Measurements from ENCODE around the gene CDKL4. TPM values are rescaled to one million over a fixed set of nuclear protein-coding genes. Genes with fewer than 3 reads are reported as not detected.

The CDKL4 gene
- total and polyA plus RNA-seq, 2 donors (not counting 1 experiment from before 2014, with no cell fraction given), result 0.18 to 3.0 TPM

DNA sequence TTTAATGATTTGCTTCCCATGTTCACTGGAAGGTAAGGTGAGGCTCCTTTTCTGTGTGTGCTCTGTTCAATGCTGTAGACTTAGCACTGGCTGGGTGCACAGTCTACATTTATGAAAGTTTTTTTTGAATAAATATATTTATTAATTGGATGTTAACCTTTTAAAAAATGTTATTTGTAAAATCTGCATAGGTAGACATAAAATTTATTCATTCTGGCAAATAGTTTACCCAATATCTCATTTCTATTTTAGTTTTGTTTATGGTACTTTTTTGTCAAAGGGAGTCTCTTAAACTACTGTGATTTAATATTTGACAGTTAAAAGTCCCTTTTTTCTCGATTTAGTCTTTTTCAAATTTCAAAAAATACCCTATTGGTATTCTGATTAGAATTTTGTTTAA lies 19.9 kb downstream of the CDKL4 start:
- no peak overlapping the region for H3K9ac ChIP-seq (ENCODE audit: insufficient read depth, low read length)
- no peaks in the 10 kb centered on the region for H3K36me3 ChIP-seq (ENCODE audit: control insufficient read depth, insufficient read depth, low read length)

DNA sequence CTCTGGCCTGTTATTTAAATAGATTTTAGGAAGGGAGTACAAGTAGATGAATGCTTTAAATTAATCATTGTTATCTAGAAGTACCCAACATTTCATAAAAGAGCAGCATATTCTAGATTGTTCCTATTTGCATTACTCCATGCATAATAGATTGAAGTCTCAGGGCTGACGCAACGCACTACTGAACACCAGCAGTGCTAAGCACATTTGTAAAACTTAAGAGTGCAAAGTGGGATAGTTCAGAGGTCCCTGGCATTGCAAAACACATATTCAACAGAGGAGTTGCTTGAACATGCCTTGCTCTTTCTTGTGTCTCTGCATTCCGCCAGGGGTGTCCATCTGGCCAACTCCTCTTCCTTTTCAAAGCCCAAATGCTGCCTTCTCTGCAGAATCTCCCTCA lies 22.3 kb downstream of the CDKL4 start:
- no peaks in the 10 kb centered on the region for H3K36me3 ChIP-seq (ENCODE audit: control insufficient read depth, insufficient read depth, low read length)
- H3K9me3 ChIP-seq (ENCODE audit: control insufficient read depth, insufficient read depth, low read depth, low read length), result no peaks in the 10 kb centered on the region
- DNase-seq (ENCODE audit: low read depth in 2 of 2), result no peak
- no peaks in the 10 kb centered on the region for H3K27me3 ChIP-seq (ENCODE audit: control insufficient read depth, insufficient read depth, low read length)
- H4K20me1 ChIP-seq (ENCODE audit: control insufficient read depth, extremely low read depth, insufficient read depth, low read length), result no peaks in the 10 kb centered on the region
- H3K79me2 ChIP-seq (ENCODE audit: control insufficient read depth, insufficient read depth, low read length), result no peaks in the 10 kb centered on the region
- no peak overlapping the region for H3K4me2 ChIP-seq (ENCODE audit: extremely low read depth, insufficient read depth, low read length)
- H3K9ac ChIP-seq (ENCODE audit: insufficient read depth, low read length), result no peak overlapping the region
- no peak overlapping the region for H3K4me3 ChIP-seq (replicated peaks in 1 of 4; ENCODE audit: control extremely low read depth in 1 of 4, insufficient read depth in 1 of 4, low read depth in 3 of 4, low read length in 4 of 4)
- no peak overlapping the region for H2AFZ ChIP-seq (ENCODE audit: low read length)
- TF ChIP-seq EZH2 (IDR thresholded peaks at IDR 0.05; ENCODE audit: low read length, missing control alignments), result no peak
- TF ChIP-seq, protein P1, sequence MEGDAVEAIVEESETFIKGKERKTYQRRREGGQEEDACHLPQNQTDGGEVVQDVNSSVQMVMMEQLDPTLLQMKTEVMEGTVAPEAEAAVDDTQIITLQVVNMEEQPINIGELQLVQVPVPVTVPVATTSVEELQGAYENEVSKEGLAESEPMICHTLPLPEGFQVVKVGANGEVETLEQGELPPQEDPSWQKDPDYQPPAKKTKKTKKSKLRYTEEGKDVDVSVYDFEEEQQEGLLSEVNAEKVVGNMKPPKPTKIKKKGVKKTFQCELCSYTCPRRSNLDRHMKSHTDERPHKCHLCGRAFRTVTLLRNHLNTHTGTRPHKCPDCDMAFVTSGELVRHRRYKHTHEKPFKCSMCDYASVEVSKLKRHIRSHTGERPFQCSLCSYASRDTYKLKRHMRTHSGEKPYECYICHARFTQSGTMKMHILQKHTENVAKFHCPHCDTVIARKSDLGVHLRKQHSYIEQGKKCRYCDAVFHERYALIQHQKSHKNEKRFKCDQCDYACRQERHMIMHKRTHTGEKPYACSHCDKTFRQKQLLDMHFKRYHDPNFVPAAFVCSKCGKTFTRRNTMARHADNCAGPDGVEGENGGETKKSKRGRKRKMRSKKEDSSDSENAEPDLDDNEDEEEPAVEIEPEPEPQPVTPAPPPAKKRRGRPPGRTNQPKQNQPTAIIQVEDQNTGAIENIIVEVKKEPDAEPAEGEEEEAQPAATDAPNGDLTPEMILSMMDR (conservative IDR thresholded peaks at IDR 0.05 in 1 of 2, IDR thresholded peaks at IDR 0.05 in 1 of 2; ENCODE audit: low read depth in 1 of 2, low read length in 2 of 2), result no peak
- no peak overlapping the region for H3K27ac ChIP-seq (ENCODE audit: insufficient read depth, low read length)
- no peaks in the 10 kb centered on the region for H3K4me1 ChIP-seq (ENCODE audit: control insufficient read depth, extremely low read depth, insufficient read depth, low read length)

More for the DNA sequence above, 19.9 kb downstream of the CDKL4 start:
- Histone ChIP-seq H3K4me1 (ENCODE audit: control insufficient read depth, extremely low read depth, insufficient read depth, low read length) (peaks cover 2% of the 10 kb centered on the region), H2AFZ (ENCODE audit: low read length) (no peak overlapping the region), H3K79me2 (ENCODE audit: control insufficient read depth, insufficient read depth, low read length) (no peaks in the 10 kb centered on the region), H3K27me3 (ENCODE audit: control insufficient read depth, insufficient read depth, low read length) (no peaks in the 10 kb centered on the region), H4K20me1 (ENCODE audit: control insufficient read depth, extremely low read depth, insufficient read depth, low read length) (no peaks in the 10 kb centered on the region), H3K4me3 (replicated peaks in 1 of 4; ENCODE audit: control extremely low read depth in 1 of 4, insufficient read depth in 1 of 4, low read depth in 3 of 4, low read length in 4 of 4) (no peak overlapping the region), H3K4me2 (ENCODE audit: extremely low read depth, insufficient read depth, low read length) (no peak overlapping the region), H3K27ac (ENCODE audit: insufficient read depth, low read length) (no peak overlapping the region), H3K9me3 (ENCODE audit: control insufficient read depth, insufficient read depth, low read depth, low read length) (no peaks in the 10 kb centered on the region)
- DNase-seq (ENCODE audit: low read depth in 2 of 2), result no peak
- no peak for TF ChIP-seq EZH2 (IDR thresholded peaks at IDR 0.05; ENCODE audit: low read length, missing control alignments)
- TF ChIP-seq, protein P1 (conservative IDR thresholded peaks at IDR 0.05 in 1 of 2, IDR thresholded peaks at IDR 0.05 in 1 of 2; ENCODE audit: low read depth in 1 of 2, low read length in 2 of 2), result no peak

DNA sequence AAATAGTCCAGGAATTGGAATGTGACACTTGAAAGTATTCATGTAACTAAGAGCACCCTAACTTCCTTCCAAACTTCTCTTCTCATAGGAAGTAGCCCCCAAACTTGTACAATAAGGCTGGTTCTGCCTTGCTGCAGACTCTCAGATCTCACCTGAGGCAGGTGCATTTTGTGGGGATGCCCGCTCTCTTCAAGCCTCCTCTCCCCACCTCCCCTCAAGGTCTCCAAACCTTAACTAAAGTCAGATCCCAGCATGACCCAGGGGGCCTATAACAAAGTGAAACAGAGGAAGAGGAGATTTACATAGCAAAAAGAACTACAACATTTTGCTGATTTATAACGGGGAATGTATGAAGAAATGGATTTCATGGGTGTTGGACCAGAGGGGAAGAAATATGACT lies 23.6 kb downstream of the CDKL4 start:
- Histone ChIP-seq H3K4me1 (ENCODE audit: control insufficient read depth, extremely low read depth, insufficient read depth, low read length) (no peaks in the 10 kb centered on the region), H3K27me3 (ENCODE audit: control insufficient read depth, insufficient read depth, low read length) (no peaks in the 10 kb centered on the region), H2AFZ (ENCODE audit: low read length) (no peak overlapping the region), H3K4me3 (replicated peaks in 1 of 4; ENCODE audit: control extremely low read depth in 1 of 4, insufficient read depth in 1 of 4, low read depth in 3 of 4, low read length in 4 of 4) (no peak overlapping the region), H3K27ac (ENCODE audit: insufficient read depth, low read length) (no peak overlapping the region), H4K20me1 (ENCODE audit: control insufficient read depth, extremely low read depth, insufficient read depth, low read length) (no peaks in the 10 kb centered on the region), H3K9me3 (ENCODE audit: control insufficient read depth, insufficient read depth, low read depth, low read length) (no peaks in the 10 kb centered on the region), H3K9ac (ENCODE audit: insufficient read depth, low read length) (no peak overlapping the region), H3K79me2 (ENCODE audit: control insufficient read depth, insufficient read depth, low read length) (no peaks in the 10 kb centered on the region), H3K4me2 (ENCODE audit: extremely low read depth, insufficient read depth, low read length) (no peak overlapping the region), H3K36me3 (ENCODE audit: control insufficient read depth, insufficient read depth, low read length) (no peaks in the 10 kb centered on the region)
- no peak for TF ChIP-seq EZH2 (IDR thresholded peaks at IDR 0.05; ENCODE audit: low read length, missing control alignments)
- TF ChIP-seq, protein P1 (conservative IDR thresholded peaks at IDR 0.05 in 1 of 2, IDR thresholded peaks at IDR 0.05 in 1 of 2; ENCODE audit: low read depth in 1 of 2, low read length in 2 of 2), result no peak
- no peak for DNase-seq (ENCODE audit: low read depth in 2 of 2)
